ENCODE results near the gene METTL25B.

DNA sequence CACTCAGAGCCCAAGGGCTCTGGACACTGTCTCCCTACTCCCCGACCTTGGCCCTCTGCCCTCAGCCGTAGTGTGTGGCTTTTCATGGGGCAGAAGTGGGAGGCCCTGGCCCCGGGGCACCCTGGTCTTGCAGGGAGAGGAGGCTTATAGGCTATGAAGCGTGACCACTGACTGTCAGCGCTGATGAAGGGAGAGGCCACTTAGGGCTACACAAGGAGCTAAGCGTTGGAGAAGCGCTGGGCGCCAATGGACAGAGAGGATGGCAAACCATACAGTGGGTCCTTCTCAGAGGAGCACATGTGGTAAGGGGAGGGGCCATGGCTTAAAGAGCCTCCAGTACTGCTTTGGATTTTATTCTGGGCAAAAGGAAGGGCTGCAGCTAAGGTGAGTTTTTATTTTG lies 30.8 kb upstream of the METTL25B start:
- TF ChIP-seq POLR2A (IDR thresholded peaks at IDR 0.05; ENCODE audit: low read depth, low read length) (no peak), POLR2AphosphoS5 (IDR thresholded peaks at IDR 0.05; ENCODE audit: low read depth, low read length) (no peak)
